Ovary (tissue), 3 donors: ENCODE measurements around the gene TAPT1.

Source experiments
- EP300 ChIP-seq: sonication (generic); formaldehyde crosslinking; IDR thresholded peaks from one replicate; pipeline ENCODE4 v1.6.1; 2017; ENCODE audit warnings: antibody characterized with exemption
- POLR2A ChIP-seq: fragments of 450-650 bp; IDR thresholded peaks from one replicate; pipeline ENCODE4 v1.6.1; 2017; ENCODE audit warnings: antibody characterized with exemption, mild to moderate bottlenecking, moderate library complexity
- TF ChIP-seq, protein P1 (sequence below), 3 donors: fragments of 450-650 bp in 2 of 3; fragments of 200-600 bp in 1 of 3; IDR thresholded peaks; one replicate each; pipeline versions ENCODE4 v1.5.1 to v1.8.0; 2016 to 2022; ENCODE audit warnings: antibody characterized with exemption in 3 of 3, mild to moderate bottlenecking in 1 of 3
- donor health status: DM: no; HTN: no; CAD: no.

DNA sequence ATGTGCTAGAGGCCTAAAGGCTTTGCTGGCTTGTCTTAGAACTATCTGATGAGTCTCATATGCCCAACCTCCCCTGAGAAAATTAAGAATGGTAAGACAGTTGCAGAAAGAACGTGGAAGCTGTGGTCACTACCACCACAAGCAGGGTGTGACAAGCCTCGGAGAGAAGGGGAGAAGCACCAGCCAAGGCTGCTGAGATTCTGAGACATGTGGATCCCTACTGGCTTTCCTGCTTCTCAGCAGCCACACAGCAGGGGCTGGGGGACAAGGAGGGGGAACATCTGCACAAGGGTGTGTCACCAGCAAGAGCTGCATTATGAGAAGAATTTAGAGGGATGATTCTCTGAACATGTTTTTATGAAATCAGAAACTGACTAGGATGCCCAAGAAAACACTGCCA, 19.4 kb downstream of the TAPT1 start:
- TF ChIP-seq, protein P1, sequence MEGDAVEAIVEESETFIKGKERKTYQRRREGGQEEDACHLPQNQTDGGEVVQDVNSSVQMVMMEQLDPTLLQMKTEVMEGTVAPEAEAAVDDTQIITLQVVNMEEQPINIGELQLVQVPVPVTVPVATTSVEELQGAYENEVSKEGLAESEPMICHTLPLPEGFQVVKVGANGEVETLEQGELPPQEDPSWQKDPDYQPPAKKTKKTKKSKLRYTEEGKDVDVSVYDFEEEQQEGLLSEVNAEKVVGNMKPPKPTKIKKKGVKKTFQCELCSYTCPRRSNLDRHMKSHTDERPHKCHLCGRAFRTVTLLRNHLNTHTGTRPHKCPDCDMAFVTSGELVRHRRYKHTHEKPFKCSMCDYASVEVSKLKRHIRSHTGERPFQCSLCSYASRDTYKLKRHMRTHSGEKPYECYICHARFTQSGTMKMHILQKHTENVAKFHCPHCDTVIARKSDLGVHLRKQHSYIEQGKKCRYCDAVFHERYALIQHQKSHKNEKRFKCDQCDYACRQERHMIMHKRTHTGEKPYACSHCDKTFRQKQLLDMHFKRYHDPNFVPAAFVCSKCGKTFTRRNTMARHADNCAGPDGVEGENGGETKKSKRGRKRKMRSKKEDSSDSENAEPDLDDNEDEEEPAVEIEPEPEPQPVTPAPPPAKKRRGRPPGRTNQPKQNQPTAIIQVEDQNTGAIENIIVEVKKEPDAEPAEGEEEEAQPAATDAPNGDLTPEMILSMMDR (IDR thresholded peaks at IDR 0.05), result no peak
- TF ChIP-seq POLR2A (no peak), EP300 (no peak)
